Stimulated activated naive CD8-positive, alpha-beta T cell treated with anti-CD3 and anti-CD28 coated beads, Interleukin-15, amount 100 ng/mL, for 72 hours (primary cell): ENCODE results near the gene SEMA3A.
"Not testable (repeated sequence)": the region's sequence is repeated elsewhere in the genome, so short reads cannot be mapped to it uniquely, and the experiment has no call there.

Experiments used
- ATAC-seq: fragments of 150-1000 bp; cut with Tn5 transposase; 2 replicates; pipeline ENCODE4 v1.10.0; 2021; ENCODE audit warnings: mild to moderate bottlenecking, moderate library complexity
- DNase-seq, 2 donors: peaks; one replicate each; pipeline ENCODE4 v3.0.0; 2021 to 2022
- H3K27ac Mint-ChIP-seq, 2 donors: one replicate each; pipeline ENCODE4 v1.8.0; 2022; ENCODE audit warnings: mild to moderate bottlenecking in 2 of 2, mixed read lengths in 2 of 2, moderate library complexity in 2 of 2
- H3K27me3 Mint-ChIP-seq: one replicate; pipeline ENCODE4 v1.8.0; 2022; ENCODE audit warnings: mixed read lengths
- H3K4me1 Mint-ChIP-seq: one replicate; pipeline ENCODE4 v1.8.0; 2022; ENCODE audit warnings: mild to moderate bottlenecking, mixed read lengths
- H3K4me3 Mint-ChIP-seq, 2 donors: one replicate each; pipeline ENCODE4 v1.8.0; 2022; ENCODE audit warnings: mild to moderate bottlenecking in 2 of 2, mixed read lengths in 2 of 2, moderate library complexity in 1 of 2
- H3K9me3 Mint-ChIP-seq, 2 donors: one replicate each; pipeline ENCODE4 v1.8.0; 2022; ENCODE audit warnings: mixed read lengths in 2 of 2

SEMA3A gene

GRCh38 chr7:84088802-84089201, 105.8 kb downstream of the SEMA3A start:
- Mint-ChIP-seq H3K4me3 (no peak overlapping the region), H3K4me1 (peaks cover 41% of the 10 kb centered on the region), H3K27me3 (no peaks in the 10 kb centered on the region), H3K27ac (no peak overlapping the region), H3K9me3 (peaks cover 5 to 7% of the 10 kb centered on the region in 2 donors)
- DNase-seq (no peak), ATAC-seq (no peak)

- no peak overlapping the region for H3K27ac Mint-ChIP-seq
- no peaks in the 10 kb centered on the region for H3K9me3 Mint-ChIP-seq
- no peak overlapping the region for H3K4me3 Mint-ChIP-seq
- DNase-seq (no peak), ATAC-seq (peak; percentile 45)
- H3K27me3 Mint-ChIP-seq: no peaks in the 10 kb centered on the region
- H3K4me1 Mint-ChIP-seq: peaks cover 29% of the 10 kb centered on the region
These were observed 108.6 kb downstream of the SEMA3A start for GRCh38 chr7:84085998-84086397.

DNA sequence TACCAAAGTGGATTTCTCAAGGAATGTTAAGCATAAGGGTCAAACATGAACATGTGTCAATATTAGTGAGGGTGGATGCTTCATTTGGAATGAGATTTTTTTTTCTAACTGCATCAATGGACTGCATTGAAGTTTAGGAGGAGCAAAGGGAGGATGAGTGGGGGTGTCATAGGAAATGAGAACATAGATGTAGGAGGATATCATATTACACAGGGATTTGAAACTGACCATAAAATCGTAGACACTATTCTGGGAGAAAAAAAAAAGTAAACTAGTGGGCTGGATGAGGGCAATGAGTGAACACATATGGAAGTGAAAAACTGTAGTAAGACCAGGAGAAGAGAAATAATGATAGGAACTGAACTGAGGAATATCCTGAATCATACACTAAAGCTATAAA, 109.4 kb downstream of the SEMA3A start:
- Mint-ChIP-seq H3K9me3 (no peaks in the 10 kb centered on the region), H3K4me1 (peaks cover 21% of the 10 kb centered on the region), H3K27me3 (no peaks in the 10 kb centered on the region), H3K27ac (no peak overlapping the region), H3K4me3 (no peak overlapping the region)
- DNase-seq (no peak), ATAC-seq (no peak)

- no peak overlapping the region for H3K4me3 Mint-ChIP-seq
- H3K4me1 Mint-ChIP-seq: peaks cover 20% of the 10 kb centered on the region
- no peak for DNase-seq
- H3K27me3 Mint-ChIP-seq: no peaks in the 10 kb centered on the region
- H3K9me3 Mint-ChIP-seq: no peaks in the 10 kb centered on the region
- no peak overlapping the region for H3K27ac Mint-ChIP-seq
- ATAC-seq: no peak
These were observed 110.7 kb downstream of the SEMA3A start for GRCh38 chr7:84083846-84084245.

DNA sequence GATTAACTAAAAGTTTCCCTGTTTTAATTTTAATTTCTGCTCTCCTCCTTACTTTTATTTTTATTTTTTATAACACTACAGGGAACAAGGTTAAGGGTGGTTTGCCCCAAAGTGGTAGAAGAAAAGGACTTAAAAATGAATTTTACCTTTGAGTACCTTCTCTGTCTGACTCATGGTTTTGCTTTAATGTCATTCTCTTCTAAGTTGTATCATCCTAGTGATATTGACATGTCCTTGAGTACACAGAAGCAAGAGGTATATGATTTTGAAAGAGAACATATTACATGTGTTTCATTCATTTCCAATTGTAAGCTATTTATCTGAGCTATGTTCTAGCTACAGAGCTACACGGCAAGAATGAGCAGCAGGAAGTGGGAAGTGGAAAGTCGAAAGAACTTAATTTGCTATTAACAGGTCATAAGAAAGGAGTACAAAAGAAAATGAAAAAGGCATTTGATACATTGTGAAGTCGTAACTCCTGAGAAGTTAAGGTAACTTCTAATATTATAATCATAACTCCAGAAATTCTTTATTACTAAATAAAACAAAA, 112.5 kb downstream of the SEMA3A start:
- H3K27ac Mint-ChIP-seq: peak overlapping the region in 1 of 2 donors; percentile 85
- peak overlapping the region; percentile 62 to 77 for H3K4me3 Mint-ChIP-seq
- H3K4me1 Mint-ChIP-seq: peaks cover 13% of the 10 kb centered on the region
- peak; percentile 78 for ATAC-seq
- no peaks in the 10 kb centered on the region for H3K9me3 Mint-ChIP-seq
- DNase-seq: no peak
- no peaks in the 10 kb centered on the region for H3K27me3 Mint-ChIP-seq

- no peaks in the 10 kb centered on the region for H3K9me3 Mint-ChIP-seq
- no peak for DNase-seq
- ATAC-seq: no peak
- H3K4me3 Mint-ChIP-seq: no peak overlapping the region
- no peaks in the 10 kb centered on the region for H3K27me3 Mint-ChIP-seq
- peaks cover 5% of the 10 kb centered on the region for H3K4me1 Mint-ChIP-seq
- H3K27ac Mint-ChIP-seq: no peak overlapping the region
These were observed 117.3 kb downstream of the SEMA3A start for GRCh38 chr7:84077336-84077735.

DNA sequence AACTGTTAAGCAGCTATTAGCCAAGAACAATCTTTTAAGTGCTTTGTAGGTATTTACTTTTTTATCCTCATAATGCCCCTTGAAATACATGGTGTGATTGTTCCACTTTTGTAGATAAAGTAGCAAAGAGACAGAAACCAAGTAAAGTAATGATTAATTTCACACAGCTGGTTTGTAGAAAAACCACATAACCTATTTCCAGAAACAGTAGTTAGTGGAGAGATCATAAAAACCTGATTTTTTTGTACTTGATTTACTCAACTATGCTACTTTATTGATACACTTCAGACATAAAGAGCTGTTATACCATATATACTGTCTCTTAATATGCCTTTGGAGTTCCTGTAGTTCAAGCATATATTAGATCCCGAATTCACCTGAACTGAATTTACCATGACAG, 118.4 kb downstream of the SEMA3A start:
- Mint-ChIP-seq H3K4me3 (peak overlapping the region in 1 of 2 donors; percentile 4), H3K4me1 (no peaks in the 10 kb centered on the region), H3K9me3 (no peaks in the 10 kb centered on the region), H3K27me3 (no peaks in the 10 kb centered on the region), H3K27ac (peak overlapping the region in 1 of 2 donors; percentile 36)
- DNase-seq (no peak), ATAC-seq (peak; percentile 79)

- ATAC-seq: no peak
- Mint-ChIP-seq H3K9me3 (no peaks in the 10 kb centered on the region), H3K27ac (no peak overlapping the region), H3K27me3 (no peaks in the 10 kb centered on the region), H3K4me1 (peaks cover 6% of the 10 kb centered on the region), H3K4me3 (no peak overlapping the region)
- DNase-seq: no peak
These were observed 121.3 kb downstream of the SEMA3A start for GRCh38 chr7:84073186-84073875.

GRCh38 chr7:84070770-84071169, 123.8 kb downstream of the SEMA3A start:
- H3K4me1 Mint-ChIP-seq: peaks cover 6% of the 10 kb centered on the region
- no peaks in the 10 kb centered on the region for H3K27me3 Mint-ChIP-seq
- peak overlapping the region in 1 of 2 donors; percentile 1 for H3K27ac Mint-ChIP-seq
- no peaks in the 10 kb centered on the region for H3K9me3 Mint-ChIP-seq
- DNase-seq (no peak), ATAC-seq (no peak)
- H3K4me3 Mint-ChIP-seq: no peak overlapping the region

DNA sequence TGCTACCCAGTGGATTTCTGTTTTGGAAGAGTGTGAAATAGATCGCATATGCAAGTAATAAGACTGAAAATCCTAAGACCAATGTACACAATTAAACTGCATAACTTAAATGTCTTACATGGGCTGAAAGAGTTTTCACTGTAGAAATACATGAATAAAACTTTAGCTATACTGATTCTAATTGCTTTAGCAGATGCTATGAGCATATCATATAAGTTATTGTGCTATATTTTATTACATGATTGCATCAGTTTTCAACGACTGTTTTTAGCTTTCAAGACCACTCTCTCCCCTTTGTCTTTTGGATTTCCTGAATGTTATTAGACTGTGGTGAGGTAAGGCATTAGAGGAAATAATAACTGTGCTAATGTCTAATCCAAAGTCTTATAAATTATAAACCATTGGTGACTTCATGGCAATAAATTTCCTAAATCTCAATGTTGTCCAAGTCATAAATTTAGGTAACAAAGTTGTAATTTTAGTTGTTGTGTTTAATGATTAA, 124.5 kb downstream of the SEMA3A start:
- Mint-ChIP-seq H3K27ac (no peak overlapping the region), H3K4me3 (no peak overlapping the region)
- no peak for ATAC-seq

DNA sequence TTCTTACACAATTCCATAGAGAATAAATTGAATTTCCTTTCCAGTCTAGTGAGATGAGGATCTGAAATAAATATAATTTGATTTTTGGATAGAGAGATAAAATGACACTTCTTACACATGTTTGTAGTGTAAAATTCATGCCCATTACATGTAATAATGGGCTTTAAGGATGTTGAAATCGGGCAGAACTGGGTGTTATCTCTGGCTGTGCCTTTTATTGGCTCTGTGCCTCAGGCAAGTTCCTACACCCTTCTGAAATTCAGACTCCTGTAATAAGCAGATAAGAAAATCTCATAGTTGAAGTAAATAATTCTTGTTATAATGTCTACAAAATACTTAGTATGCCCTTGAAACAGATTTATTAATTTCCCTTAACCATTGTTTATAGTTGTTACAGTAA, 125.6 kb downstream of the SEMA3A start:
- Mint-ChIP-seq H3K4me3 (no peak overlapping the region), H3K4me1 (peaks cover 6% of the 10 kb centered on the region), H3K9me3 (no peaks in the 10 kb centered on the region), H3K27ac (no peak overlapping the region), H3K27me3 (no peaks in the 10 kb centered on the region)
- ATAC-seq: no peak
- no peak for DNase-seq

More for the DNA sequence above, 124.5 kb downstream of the SEMA3A start:
- H3K4me1 Mint-ChIP-seq: peaks cover 6% of the 10 kb centered on the region
- DNase-seq: no peak
- no peaks in the 10 kb centered on the region for H3K27me3 Mint-ChIP-seq
- no peaks in the 10 kb centered on the region for H3K9me3 Mint-ChIP-seq

DNA sequence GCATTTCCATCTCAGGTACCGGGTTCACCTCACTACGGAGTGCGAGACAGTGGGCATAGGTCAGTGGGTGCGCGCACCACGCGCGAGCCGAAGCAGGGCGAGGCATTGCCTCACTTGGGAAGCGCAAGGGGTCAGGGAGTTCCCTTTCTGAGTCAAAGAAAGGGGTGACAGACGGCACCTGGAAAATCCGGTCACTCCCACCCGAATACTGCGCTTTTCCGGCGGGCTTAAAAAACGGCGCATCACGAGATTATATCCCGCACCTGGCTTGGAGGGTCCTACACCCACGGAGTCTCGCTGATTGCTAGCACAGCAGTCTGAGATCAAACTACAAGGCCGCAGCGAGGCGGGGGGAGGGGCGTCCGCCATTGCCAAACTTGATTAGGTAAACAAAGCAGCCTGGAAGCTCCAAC, 132.1 kb downstream of the SEMA3A start:
- H3K27me3 Mint-ChIP-seq, H3K4me3 Mint-ChIP-seq, H3K27ac Mint-ChIP-seq, ATAC-seq, DNase-seq, H3K9me3 Mint-ChIP-seq: not testable (repeated sequence)
- H3K4me1 Mint-ChIP-seq: peaks cover 15% of the 10 kb centered on the region

DNA sequence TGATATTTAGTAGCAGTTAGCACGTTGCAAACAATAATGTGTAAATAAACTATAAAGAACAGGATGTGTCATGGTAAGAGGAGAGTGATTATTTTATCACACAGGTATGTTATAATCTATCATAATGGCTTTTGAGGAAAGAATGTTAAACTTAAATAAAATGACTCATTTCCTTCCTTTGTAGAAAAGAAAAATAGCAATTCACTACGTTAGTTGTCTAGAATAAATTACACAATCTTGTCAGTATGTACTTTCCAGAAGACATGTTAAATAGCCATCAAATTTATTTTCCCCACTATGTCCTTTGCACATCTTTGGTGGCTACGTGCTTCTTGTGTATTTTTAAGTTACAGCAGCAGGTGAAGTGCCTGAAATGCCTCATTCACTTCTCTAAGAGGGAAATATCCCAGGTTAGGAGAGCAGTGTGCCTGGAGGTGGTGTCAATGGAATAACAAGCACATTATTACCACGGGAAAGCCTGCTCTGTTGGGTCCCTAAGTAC, 133.8 kb downstream of the SEMA3A start:
- no peaks in the 10 kb centered on the region for H3K9me3 Mint-ChIP-seq
- ATAC-seq: no peak
- DNase-seq: no peak
- no peak overlapping the region for H3K27ac Mint-ChIP-seq
- H3K4me1 Mint-ChIP-seq: peaks cover 15% of the 10 kb centered on the region
- H3K27me3 Mint-ChIP-seq: no peaks in the 10 kb centered on the region
- H3K4me3 Mint-ChIP-seq: no peak overlapping the region

GRCh38 chr7:84060000-84060399, 134.6 kb downstream of the SEMA3A start:
- no peak for DNase-seq
- no peaks in the 10 kb centered on the region for H3K27me3 Mint-ChIP-seq
- no peak overlapping the region for H3K4me3 Mint-ChIP-seq
- ATAC-seq: no peak
- H3K9me3 Mint-ChIP-seq: no peaks in the 10 kb centered on the region
- H3K4me1 Mint-ChIP-seq: peaks cover 15% of the 10 kb centered on the region
- H3K27ac Mint-ChIP-seq: no peak overlapping the region

DNA sequence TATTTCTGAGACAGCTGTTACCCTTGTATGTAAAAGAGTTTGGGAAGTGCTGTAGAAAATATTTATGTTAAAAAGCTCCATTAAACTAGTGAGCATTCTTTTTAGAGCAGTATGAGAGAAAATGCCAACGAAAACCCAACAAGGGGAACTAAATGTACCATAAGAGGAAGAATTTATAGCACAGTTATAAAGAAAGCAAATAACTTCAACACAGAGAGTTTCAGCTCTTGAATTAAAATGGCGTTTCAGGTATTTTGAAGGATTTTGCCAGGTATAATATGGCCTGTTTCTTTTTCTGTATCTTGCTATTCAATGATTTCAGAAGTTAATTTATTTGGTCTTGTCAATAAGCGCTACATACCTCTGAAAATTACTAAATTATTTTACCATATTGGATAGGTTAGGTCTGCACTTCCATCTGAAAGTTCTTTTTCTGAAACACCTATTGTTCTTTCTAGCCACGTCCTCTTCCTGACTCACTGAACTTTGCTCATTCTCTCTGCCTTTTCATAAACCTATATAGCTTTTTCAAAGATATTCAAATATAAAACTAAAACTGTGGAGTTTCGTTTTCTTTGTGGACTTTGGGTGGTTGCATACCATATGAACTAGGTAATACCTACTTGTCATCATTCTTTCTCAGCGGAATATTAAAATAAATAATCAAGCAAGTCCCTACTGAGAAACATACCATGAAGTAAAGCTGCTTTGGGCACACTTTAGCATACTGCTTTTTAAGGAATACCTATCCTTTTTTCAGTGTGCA, 136.1 kb downstream of the SEMA3A start:
- no peak for DNase-seq
- Mint-ChIP-seq H3K4me1 (peaks cover 15% of the 10 kb centered on the region), H3K27ac (no peak overlapping the region), H3K9me3 (no peaks in the 10 kb centered on the region), H3K27me3 (no peaks in the 10 kb centered on the region), H3K4me3 (no peak overlapping the region)
- no peak for ATAC-seq

DNA sequence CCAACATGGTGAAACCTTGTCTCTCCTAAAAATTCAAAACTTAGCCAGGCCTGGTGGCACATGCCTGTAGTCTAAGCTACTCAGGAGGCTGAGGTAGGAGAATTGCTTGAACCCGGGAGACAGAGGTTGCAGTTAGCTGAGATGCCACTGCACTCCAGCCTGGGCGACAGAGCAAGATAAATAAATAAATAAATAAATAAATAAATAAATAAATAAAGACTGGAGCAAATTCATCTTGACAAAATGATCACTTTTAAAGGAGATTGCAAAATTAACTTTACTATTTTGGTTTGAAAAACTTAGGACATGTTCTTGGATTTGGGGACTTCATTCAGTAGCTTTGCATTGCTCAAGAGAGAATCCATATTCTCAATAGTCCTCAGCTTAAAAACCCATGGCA, 137.0 kb downstream of the SEMA3A start:
- no peak for ATAC-seq
- H3K4me1 Mint-ChIP-seq: peaks cover 15% of the 10 kb centered on the region
- H3K9me3 Mint-ChIP-seq: no peaks in the 10 kb centered on the region
- no peak overlapping the region for H3K27ac Mint-ChIP-seq
- no peaks in the 10 kb centered on the region for H3K27me3 Mint-ChIP-seq
- DNase-seq: no peak
- no peak overlapping the region for H3K4me3 Mint-ChIP-seq
